Sigmoid colon (tissue), 4 donors: ENCODE measurements around the gene PLXDC1.

Source experiments
- EP300 ChIP-seq, 4 donors: sonication (generic); formaldehyde crosslinking; IDR thresholded peaks; one replicate each; pipeline ENCODE4 v1.6.1; 2017; ENCODE audit warnings: antibody characterized with exemption in 4 of 4
- TF ChIP-seq, protein P1 (sequence below), 4 experiments: fragments of 450-650 bp in 3 of 4; fragments of 200-600 bp in 1 of 4; IDR thresholded peaks; one replicate each; pipeline ENCODE4 v1.5.1; 2016 to 2019; ENCODE audit warnings: antibody characterized with exemption in 4 of 4, mild to moderate bottlenecking in 3 of 4, moderate library complexity in 2 of 4

DNA sequence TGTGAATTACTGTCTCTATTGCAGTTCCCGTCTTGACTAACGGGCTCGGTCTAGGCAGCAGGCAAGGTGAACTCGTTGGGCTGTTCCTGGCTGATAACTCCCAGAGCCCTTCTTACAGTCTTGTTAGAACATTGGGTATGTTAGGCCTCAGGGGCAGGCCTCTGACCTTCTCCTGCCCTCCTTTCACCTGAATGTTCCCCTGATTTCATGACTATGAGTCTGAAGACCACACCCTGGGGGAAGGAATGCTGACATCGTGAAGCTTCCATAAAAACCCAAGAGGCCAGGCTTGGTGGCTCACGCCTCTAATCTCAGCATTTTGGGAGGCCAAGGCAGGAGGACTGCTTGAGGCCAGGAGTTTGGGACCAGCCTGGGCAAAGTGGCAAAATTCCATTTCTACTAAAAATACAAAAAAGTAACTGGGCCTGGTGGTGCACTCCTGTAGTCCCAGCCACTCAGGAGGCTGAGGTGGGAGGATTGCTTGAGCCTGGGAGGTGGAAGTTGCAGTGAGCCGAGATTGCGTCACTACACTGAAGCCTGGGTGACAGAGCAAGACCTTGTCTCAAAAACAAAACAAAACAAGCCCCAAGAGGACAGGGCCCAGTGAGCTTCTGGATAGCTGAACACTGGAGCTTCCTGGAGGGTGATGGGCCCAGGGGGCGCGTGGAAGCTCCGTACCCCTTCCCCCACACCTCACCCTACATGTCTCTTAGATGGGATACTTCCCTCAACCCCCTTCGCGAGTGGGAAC lies 136.5 kb downstream of the PLXDC1 start:
- TF ChIP-seq, protein P1, sequence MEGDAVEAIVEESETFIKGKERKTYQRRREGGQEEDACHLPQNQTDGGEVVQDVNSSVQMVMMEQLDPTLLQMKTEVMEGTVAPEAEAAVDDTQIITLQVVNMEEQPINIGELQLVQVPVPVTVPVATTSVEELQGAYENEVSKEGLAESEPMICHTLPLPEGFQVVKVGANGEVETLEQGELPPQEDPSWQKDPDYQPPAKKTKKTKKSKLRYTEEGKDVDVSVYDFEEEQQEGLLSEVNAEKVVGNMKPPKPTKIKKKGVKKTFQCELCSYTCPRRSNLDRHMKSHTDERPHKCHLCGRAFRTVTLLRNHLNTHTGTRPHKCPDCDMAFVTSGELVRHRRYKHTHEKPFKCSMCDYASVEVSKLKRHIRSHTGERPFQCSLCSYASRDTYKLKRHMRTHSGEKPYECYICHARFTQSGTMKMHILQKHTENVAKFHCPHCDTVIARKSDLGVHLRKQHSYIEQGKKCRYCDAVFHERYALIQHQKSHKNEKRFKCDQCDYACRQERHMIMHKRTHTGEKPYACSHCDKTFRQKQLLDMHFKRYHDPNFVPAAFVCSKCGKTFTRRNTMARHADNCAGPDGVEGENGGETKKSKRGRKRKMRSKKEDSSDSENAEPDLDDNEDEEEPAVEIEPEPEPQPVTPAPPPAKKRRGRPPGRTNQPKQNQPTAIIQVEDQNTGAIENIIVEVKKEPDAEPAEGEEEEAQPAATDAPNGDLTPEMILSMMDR (IDR thresholded peaks at IDR 0.05) = no peak
- no peak for TF ChIP-seq EP300 (IDR thresholded peaks at IDR 0.05)
